H1 (cell line): ENCODE measurements around the gene SPACA5B. TPM values are rescaled to one million over a fixed set of nuclear protein-coding genes. Genes with fewer than 3 reads are reported as not detected.
"Not testable (repeated sequence)": the region's sequence is repeated elsewhere in the genome, so short reads cannot be mapped to it uniquely, and the experiment has no call there.

Experiments
- CTCF ChIA-PET: fragments of 300-600 bp; sonication (Branson Sonifier 250); formaldehyde crosslinking; loops from one replicate; lab custom pipeline; 2021; ENCODE audit not compliant: partially characterized antibody; lab: Charles Lee
- POLR2A ChIA-PET: fragments of 300-600 bp; sonication (Branson Sonifier 250); formaldehyde crosslinking; loops from one replicate; lab custom pipeline; 2021; ENCODE audit warnings: inconsistent platforms; ENCODE audit not compliant: partially characterized antibody; lab: Charles Lee
- DNase-seq, 2 experiments: peaks; one replicate each; pipeline versions ENCODE4 v3.0.0 to v3.0.0-alpha.2; 2010 to 2022; ENCODE audit warnings: low spot score in 2 of 2, low read depth in 1 of 2, mixed read lengths in 1 of 2
- FAIRE-seq: peaks from 2 replicates; lab custom pipeline; 2011; peaks lifted over from hg19 to GRCh38; lab: Jason Lieb, UNC
- H2AFZ ChIP-seq: 2 replicates; pipeline ENCODE4 v1.8.1; 2012; ENCODE audit warnings: low read length, inconsistent platforms
- H2AK5ac ChIP-seq: 2 replicates; pipeline ENCODE4 v1.6.1; 2013; ENCODE audit warnings: low read depth, low read length
- H2BK120ac ChIP-seq: replicated peaks from 2 replicates; pipeline ENCODE3; 2013; ENCODE audit warnings: low read depth, low read length, inconsistent platforms
- H2BK12ac ChIP-seq: 2 replicates; pipeline ENCODE4 v1.6.1; 2013; ENCODE audit warnings: low read depth, low read length
- H2BK15ac ChIP-seq: 2 replicates; pipeline ENCODE4 v1.6.1; 2013; ENCODE audit warnings: low read length
- H2BK20ac ChIP-seq: 2 replicates; pipeline ENCODE4 v1.6.1; 2013; ENCODE audit warnings: low read length
- H2BK5ac ChIP-seq: 2 replicates; pipeline ENCODE4 v1.6.1; 2013; ENCODE audit warnings: low read depth, low read length
- H3K14ac ChIP-seq: 2 replicates; pipeline ENCODE4 v1.6.1; 2013; ENCODE audit warnings: inconsistent platforms; ENCODE audit not compliant: insufficient read length
- H3K18ac ChIP-seq: 2 replicates; pipeline ENCODE4 v1.6.1; 2013; ENCODE audit warnings: low read length; ENCODE audit errors: extremely low read depth
- H3K23ac ChIP-seq: 2 replicates; pipeline ENCODE4 v1.6.1; 2013; ENCODE audit warnings: inconsistent platforms; ENCODE audit not compliant: insufficient read length
- H3K23me2 ChIP-seq: 2 replicates; pipeline ENCODE4 v1.6.1; 2013; ENCODE audit warnings: low read depth, low read length
- H3K27ac ChIP-seq: 2 replicates; pipeline ENCODE4 v1.6.1; 2011; ENCODE audit warnings: low read depth, low read length, inconsistent platforms
- H3K27me3 ChIP-seq, 4 experiments: replicated peaks in 1 of 4; 1 replicate in 1 of 4; 2 replicates in 3 of 4; pipeline versions ENCODE4 v1.6.1 to v1.8.1; 2011 to 2013; ENCODE audit warnings: low read length in 3 of 4, mild to moderate bottlenecking in 3 of 4, inconsistent platforms in 2 of 4, mixed read lengths in 2 of 4, moderate library complexity in 1 of 4; ENCODE audit not compliant: control insufficient read depth in 3 of 4, insufficient read depth in 3 of 4; ENCODE audit errors: extremely low read depth in 1 of 4
- H3K36me3 ChIP-seq, 4 experiments: 2 replicates each; pipeline versions ENCODE4 v1.6.1 to v1.8.1; 2011 to 2013; ENCODE audit warnings: mild to moderate bottlenecking in 4 of 4, low read length in 3 of 4, moderate library complexity in 2 of 4, control low read depth in 1 of 4, inconsistent platforms in 1 of 4; ENCODE audit not compliant: insufficient read depth in 4 of 4, control insufficient read depth in 2 of 4
- H3K4ac ChIP-seq: replicated peaks from 2 replicates; pipeline ENCODE3; 2013; ENCODE audit warnings: low read length, low read depth, mixed read lengths, inconsistent platforms; ENCODE audit not compliant: insufficient read length
- H3K4me1 ChIP-seq, 4 experiments: replicated peaks in 1 of 4; 1 replicate in 1 of 4; 2 replicates in 3 of 4; pipeline versions ENCODE4 v1.6.1 to v1.8.1; 2011 to 2013; ENCODE audit warnings: low read length in 3 of 4, inconsistent platforms in 2 of 4, mixed read lengths in 1 of 4; ENCODE audit not compliant: insufficient read depth in 4 of 4, control insufficient read depth in 3 of 4
- H3K4me2 ChIP-seq, 2 experiments: 2 replicates each; pipeline versions ENCODE4 v1.6.1 to v1.8.1; 2011 to 2013; ENCODE audit warnings: low read depth in 2 of 2, low read length in 2 of 2, control low read depth in 1 of 2, inconsistent platforms in 1 of 2, mild to moderate bottlenecking in 1 of 2; ENCODE audit not compliant: insufficient read depth in 1 of 2
- H3K4me3 ChIP-seq, 4 experiments: fragments of 200-600, 300-600 bp in 1 of 4; sonication (generic), shearing (Covaris generic), sonication (Bioruptor Twin) in 1 of 4; 2 replicates each; pipeline versions ENCODE4 v1.5.1 to v1.8.1; 2011 to 2016; ENCODE audit warnings: low read length in 4 of 4, low read depth in 3 of 4, control low read depth in 2 of 4, inconsistent platforms in 2 of 4, mild to moderate bottlenecking in 2 of 4, mixed read lengths in 1 of 4, moderate library complexity in 1 of 4; ENCODE audit not compliant: insufficient read depth in 2 of 4; ENCODE audit errors: extremely low read depth in 1 of 4
- H3K56ac ChIP-seq: replicated peaks from 2 replicates; pipeline ENCODE3; 2013; ENCODE audit warnings: low read depth, mild to moderate bottlenecking, mixed read lengths, low read length, inconsistent platforms; ENCODE audit not compliant: insufficient read length
- H3K79me1 ChIP-seq: 2 replicates; pipeline ENCODE4 v1.6.1; 2013; ENCODE audit warnings: low read depth, low read length, control low read depth
- H3K79me2 ChIP-seq, 2 experiments: 2 replicates each; pipeline versions ENCODE4 v1.6.1 to v1.8.1; 2012 to 2013; ENCODE audit warnings: low read length in 2 of 2, mild to moderate bottlenecking in 2 of 2, inconsistent platforms in 1 of 2; ENCODE audit not compliant: insufficient read depth in 2 of 2, control insufficient read depth in 1 of 2
- H3K9ac ChIP-seq, 4 experiments: replicated peaks in 1 of 4; 1 replicate in 1 of 4; 2 replicates in 3 of 4; pipeline versions ENCODE4 v1.6.1 to v1.8.1; 2011 to 2013; ENCODE audit warnings: low read depth in 3 of 4, low read length in 3 of 4, control low read depth in 2 of 4, mild to moderate bottlenecking in 2 of 4, moderate library complexity in 2 of 4, inconsistent platforms in 1 of 4; ENCODE audit errors: extremely low read depth in 1 of 4
- H3K9me3 ChIP-seq, 2 experiments: 2 replicates each; pipeline versions ENCODE4 v1.6.1 to v1.8.1; 2012 to 2013; ENCODE audit warnings: mild to moderate bottlenecking in 2 of 2, moderate library complexity in 2 of 2, control low read depth in 1 of 2, inconsistent platforms in 1 of 2, low read depth in 1 of 2, low read length in 1 of 2, mixed read lengths in 1 of 2; ENCODE audit not compliant: insufficient read depth in 2 of 2
- H4K20me1 ChIP-seq, 2 experiments: replicated peaks in 1 of 2; 2 replicates each; pipeline versions ENCODE3 to v1.8.1; 2011 to 2013; ENCODE audit warnings: inconsistent platforms in 2 of 2, low read length in 2 of 2, mild to moderate bottlenecking in 1 of 2; ENCODE audit not compliant: insufficient read depth in 2 of 2, control insufficient read depth in 1 of 2
- H4K5ac ChIP-seq: 2 replicates; pipeline ENCODE4 v1.6.1; 2013; ENCODE audit warnings: low read length, low read depth, mixed read lengths, inconsistent platforms; ENCODE audit not compliant: insufficient read length
- H4K8ac ChIP-seq: 2 replicates; pipeline ENCODE4 v1.8.0; 2013; ENCODE audit warnings: mild to moderate bottlenecking, moderate library complexity, low read length, inconsistent platforms; ENCODE audit not compliant: insufficient read depth; ENCODE audit errors: extremely low read depth
- H4K91ac ChIP-seq: replicated peaks from 2 replicates; pipeline ENCODE3; 2013; ENCODE audit warnings: low read length, mixed read lengths, inconsistent platforms; ENCODE audit not compliant: insufficient read length
- WGBS, 2 experiments: shearing (Covaris generic) in 1 of 2; methylation state at CpG; one replicate each; pipeline versions ENCODE4 v1.1.6 to v1.1.7; 2013 to 2015; ENCODE audit warnings: low lambda C conversion rate in 2 of 2, mixed read lengths in 2 of 2, inconsistent platforms in 1 of 2, low coverage in 1 of 2, missing lambda C conversion rate in 1 of 2; ENCODE audit not compliant: insufficient replicate concordance in 2 of 2, insufficient coverage in 1 of 2, insufficient read length in 1 of 2; ENCODE audit errors: extremely low coverage in 1 of 2, missing lambda C conversion rate in 1 of 2; 5-methylcytosine and 5-hydroxymethylcytosine counted together
- polyA plus RNA-seq, 7 experiments: library from polyadenylated mRNA; depleted of rRNA in 3 of 7; stranded (reverse) in 5 of 7; unstranded in 2 of 7; fragments of >200 nt in 5 of 7; fragments of 200-250 nt in 2 of 7; gene quantifications; 1 replicate in 5 of 7; 2 replicates in 1 of 7; 4 replicates in 1 of 7; pipeline versions ENCODE4 v1.2.1 to v1.2.3, GENCODE V29; 2011 to 2013; ENCODE audit warnings: missing spikeins in 2 of 7, mixed read lengths in 2 of 7
- total RNA-seq: library from RNA; stranded (reverse); fragmentation: NEBNext Ultra II Directional; extraction: Animal tissue kit (Norgen Biotek cat#: 25700); gene quantifications from 2 replicates; pipeline ENCODE4 v1.2.1, GENCODE V29; 2021

SPACA5B gene
- total and polyA plus RNA-seq, 2 of the 8 experiments (the other 6 are each of a cell fraction or from before 2014, with no cell fraction given): not detected

DNA sequence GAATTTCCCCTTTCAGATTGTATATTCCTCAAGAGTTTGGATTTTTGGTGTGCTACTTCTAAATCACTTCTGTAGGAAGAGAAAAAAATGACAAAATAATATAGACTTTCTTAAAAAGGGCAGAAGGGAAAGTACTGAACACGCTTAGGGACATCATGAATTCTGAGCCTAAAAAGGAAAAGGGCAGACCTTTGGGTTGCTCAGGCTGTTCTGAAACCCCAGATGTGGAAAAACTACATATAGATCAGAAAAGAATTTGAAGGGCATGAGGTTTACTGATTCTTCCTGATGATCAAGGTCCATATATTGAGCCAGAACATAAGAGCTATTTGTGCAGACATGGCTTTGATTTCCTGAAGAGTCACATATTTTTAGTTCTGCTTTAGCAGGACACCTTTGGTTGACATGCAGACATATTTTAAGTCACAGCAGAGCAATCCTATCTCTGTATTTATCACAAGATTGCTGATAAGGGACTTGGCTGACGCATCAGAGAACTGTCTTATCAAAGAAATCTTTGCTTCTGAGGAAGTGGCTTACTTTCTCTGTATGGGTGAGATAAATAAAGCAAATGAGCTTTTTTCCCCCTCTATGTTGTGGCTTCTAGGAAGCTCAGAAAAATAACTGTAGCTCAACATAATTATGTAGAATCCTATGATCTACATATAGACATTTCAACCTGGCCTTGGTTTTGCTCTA is 11.5 kb downstream of the SPACA5B start:
- H3K23me2 ChIP-seq, H3K27ac ChIP-seq, H3K23ac ChIP-seq, H3K14ac ChIP-seq, H2BK120ac ChIP-seq, H3K27me3 ChIP-seq, H4K5ac ChIP-seq, H3K4me3 ChIP-seq, H3K9me3 ChIP-seq, H3K9ac ChIP-seq, H2BK15ac ChIP-seq, H3K18ac ChIP-seq, H3K56ac ChIP-seq, H3K4me1 ChIP-seq, DNase-seq, H3K36me3 ChIP-seq, H2AK5ac ChIP-seq, H4K20me1 ChIP-seq, H3K4me2 ChIP-seq, H3K79me1 ChIP-seq, H4K8ac ChIP-seq, H2BK12ac ChIP-seq, H3K79me2 ChIP-seq, H3K4ac ChIP-seq, H2BK20ac ChIP-seq, H4K91ac ChIP-seq, H2AFZ ChIP-seq, POLR2A ChIA-PET, CTCF ChIA-PET, H2BK5ac ChIP-seq: not testable (repeated sequence)
- FAIRE-seq: peak; percentile 79
- WGBS, 2 experiments: no CpG with 5 or more reads among the region's 2 CpGs

DNA sequence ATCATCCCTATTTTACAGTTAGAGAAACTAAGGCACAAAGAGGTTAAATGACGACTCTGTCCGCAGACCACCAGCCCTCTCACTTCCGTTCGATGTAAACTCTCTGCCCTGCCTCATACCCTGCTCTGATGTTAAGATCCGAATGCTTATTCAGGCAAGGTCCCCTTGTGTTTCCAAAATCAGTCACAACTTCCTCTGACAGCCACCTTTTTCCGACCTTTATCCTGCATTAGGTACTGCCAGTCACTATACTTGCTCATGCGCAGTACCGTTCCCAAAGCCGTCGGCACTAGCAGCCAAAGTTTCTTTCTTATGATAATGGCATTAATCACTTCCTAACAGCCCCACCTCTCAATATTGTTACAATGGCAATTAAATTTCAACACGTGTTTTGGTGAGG is 12.3 kb downstream of the SPACA5B start:
- H3K4ac ChIP-seq, H3K36me3 ChIP-seq, H4K20me1 ChIP-seq, H3K14ac ChIP-seq, CTCF ChIA-PET, H3K23ac ChIP-seq, POLR2A ChIA-PET, H4K8ac ChIP-seq, H2AFZ ChIP-seq, H3K27me3 ChIP-seq, H3K4me3 ChIP-seq, H3K18ac ChIP-seq, H4K5ac ChIP-seq, H2BK120ac ChIP-seq, H3K56ac ChIP-seq, H2BK12ac ChIP-seq, H3K4me1 ChIP-seq, H2AK5ac ChIP-seq, H3K79me1 ChIP-seq, H3K23me2 ChIP-seq, H4K91ac ChIP-seq, H3K79me2 ChIP-seq, H3K9me3 ChIP-seq, DNase-seq, H3K4me2 ChIP-seq, H2BK20ac ChIP-seq, H3K27ac ChIP-seq, H2BK5ac ChIP-seq, H2BK15ac ChIP-seq, H3K9ac ChIP-seq: not testable (repeated sequence)
- FAIRE-seq: peak; percentile 84
- 75% methylated on average over 6 of the region's 11 CpGs; no CpG with 5 or more reads in 1 of the 2 experiments for WGBS, 2 experiments
